HAP-1 (cell line): ENCODE data around the gene SLN.
A peak's percentile ranks its signal among the peaks of the same experiment; 100 is the strongest.

Experiments used
- DNase-seq, 2 experiments: peaks; one replicate each; pipeline ENCODE4 v3.0.0-alpha.2; 2016 to 2020; ENCODE audit warnings: low spot score in 2 of 2
- H3K27me3 ChIP-seq: fragments of 250-450 bp; sonication (Bioruptor Pico); 2 replicates; pipeline ENCODE4 v1.5.1; 2020; ENCODE audit warnings: low read depth, mild to moderate bottlenecking, moderate library complexity
- H3K36me3 ChIP-seq: fragments of 250-450 bp; sonication (Bioruptor Pico); replicated peaks from 2 replicates; pipeline ENCODE4 v1.5.1; 2020; ENCODE audit warnings: mild to moderate bottlenecking
- H3K4me1 ChIP-seq: fragments of 250-450 bp; sonication (Bioruptor Pico); 2 replicates; pipeline ENCODE4 v1.5.1; 2020; ENCODE audit warnings: mild to moderate bottlenecking
- H3K4me3 ChIP-seq: fragments of 250-450 bp; sonication (Bioruptor Pico); 2 replicates; pipeline ENCODE4 v1.5.1; 2020; ENCODE audit warnings: mild to moderate bottlenecking, moderate library complexity
- H3K9me3 ChIP-seq: fragments of 250-450 bp; sonication (Bioruptor Pico); 2 replicates; pipeline ENCODE4 v1.5.1; 2020; ENCODE audit warnings: mild to moderate bottlenecking, moderate library complexity
- in situ Hi-C: fragments of 300-500 bp; cut with MboI; formaldehyde crosslinking; loops from 3 replicates; pipeline ENCODE4 v1.14.3; 2020; ENCODE audit warnings: low sequenced_read_pairs, inconsistent platforms, mixed read lengths

SLN gene

DNA sequence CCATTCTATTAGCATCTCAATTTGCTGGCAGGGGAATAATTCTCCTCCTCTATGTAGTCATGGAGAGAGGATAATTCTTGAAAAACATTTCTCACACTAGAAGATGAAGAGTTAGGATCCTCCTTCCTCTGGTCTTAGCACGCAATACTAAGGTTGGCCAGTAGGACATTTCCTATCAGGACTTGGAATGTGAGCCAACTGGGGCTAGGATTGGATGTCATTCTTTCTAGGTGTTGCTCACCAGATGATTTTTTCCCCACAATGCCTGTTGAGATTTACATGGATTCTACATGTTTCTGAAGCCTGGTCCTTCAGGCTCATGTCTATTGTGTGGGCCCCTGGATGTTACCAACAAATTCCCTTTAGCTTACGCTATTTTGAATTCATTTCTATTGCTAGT lies 28.0 kb downstream of the SLN start:
- Histone ChIP-seq H3K9me3 (no peaks in the 10 kb centered on the region), H3K36me3 (no peaks in the 10 kb centered on the region), H3K4me1 (no peaks in the 10 kb centered on the region), H3K27me3 (no peaks in the 10 kb centered on the region), H3K4me3 (no peak overlapping the region)
- DNase-seq: peak in 1 of 2 experiments; percentile 53
- in situ Hi-C loops: no loop called here

DNA sequence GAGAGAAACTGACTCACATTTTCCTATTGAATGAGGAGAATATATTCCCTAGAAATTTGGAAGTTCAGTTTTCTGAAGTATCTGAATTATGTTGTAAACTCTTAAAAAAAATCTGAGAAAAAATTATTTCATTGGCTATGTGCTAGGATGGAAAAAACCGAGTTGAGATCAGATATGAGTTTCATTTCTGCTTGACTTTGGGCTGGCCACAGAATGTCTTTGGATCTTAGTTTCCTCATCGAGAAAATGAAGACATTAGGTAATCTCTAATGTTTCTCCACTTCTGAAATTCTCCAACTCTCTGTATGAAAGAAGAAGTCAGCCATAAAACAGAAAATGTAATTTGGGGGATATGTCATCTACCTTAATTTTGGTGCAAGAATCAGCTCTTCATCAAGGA lies 28.8 kb downstream of the SLN start:
- in situ Hi-C loops: no loop called here
- Histone ChIP-seq H3K36me3 (no peaks in the 10 kb centered on the region), H3K4me3 (no peak overlapping the region), H3K27me3 (no peaks in the 10 kb centered on the region), H3K4me1 (no peaks in the 10 kb centered on the region), H3K9me3 (no peaks in the 10 kb centered on the region)
- DNase-seq: no peak

DNA sequence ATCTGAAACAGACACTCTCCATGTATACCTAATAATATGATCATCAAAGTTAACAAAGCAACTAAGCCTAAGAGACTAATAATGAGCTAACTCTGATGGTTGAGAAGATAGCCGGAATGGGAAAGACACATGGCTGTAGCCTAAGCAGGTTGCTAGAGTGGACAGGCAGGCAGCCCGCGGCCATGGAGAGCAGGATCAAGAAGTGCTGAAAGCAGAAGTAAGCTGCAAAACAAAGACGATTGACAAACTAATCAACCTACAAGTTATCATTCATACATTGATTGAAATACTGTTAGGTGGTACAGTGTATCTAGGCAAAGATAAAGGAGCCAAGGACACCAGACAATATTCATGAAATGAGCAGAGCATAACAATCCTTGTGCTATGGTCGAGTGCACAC lies 29.3 kb downstream of the SLN start:
- no peak overlapping the region for H3K4me3 ChIP-seq
- H3K9me3 ChIP-seq: no peaks in the 10 kb centered on the region
- DNase-seq: no peak
- H3K36me3 ChIP-seq: no peaks in the 10 kb centered on the region
- H3K4me1 ChIP-seq: no peaks in the 10 kb centered on the region
- in situ Hi-C loops: no loop called here
- H3K27me3 ChIP-seq: no peaks in the 10 kb centered on the region

DNA sequence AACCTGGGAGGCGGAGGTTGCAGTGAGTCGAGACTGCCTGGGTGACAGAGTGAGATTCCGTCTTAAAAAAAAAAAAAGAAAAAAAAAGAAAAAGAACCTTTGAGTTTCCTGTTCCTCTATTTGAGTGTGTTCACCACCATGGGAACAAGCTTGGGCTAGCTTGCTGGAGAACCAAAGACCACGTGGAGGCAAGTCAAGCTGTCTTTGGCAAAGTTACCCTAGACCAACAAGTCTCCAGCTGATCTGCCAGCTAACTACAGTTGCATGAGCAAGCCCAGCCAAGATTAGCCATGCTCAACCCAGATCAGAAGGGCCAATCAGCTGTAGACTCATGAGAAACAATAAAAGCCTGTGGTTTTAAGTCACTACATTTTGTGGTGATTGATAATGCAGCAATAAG lies 29.7 kb downstream of the SLN start:
- in situ Hi-C loops: no loop called here
- H3K4me1 ChIP-seq: no peaks in the 10 kb centered on the region
- DNase-seq: no peak
- no peaks in the 10 kb centered on the region for H3K27me3 ChIP-seq
- H3K36me3 ChIP-seq: no peaks in the 10 kb centered on the region
- no peak overlapping the region for H3K4me3 ChIP-seq
- H3K9me3 ChIP-seq: no peaks in the 10 kb centered on the region

DNA sequence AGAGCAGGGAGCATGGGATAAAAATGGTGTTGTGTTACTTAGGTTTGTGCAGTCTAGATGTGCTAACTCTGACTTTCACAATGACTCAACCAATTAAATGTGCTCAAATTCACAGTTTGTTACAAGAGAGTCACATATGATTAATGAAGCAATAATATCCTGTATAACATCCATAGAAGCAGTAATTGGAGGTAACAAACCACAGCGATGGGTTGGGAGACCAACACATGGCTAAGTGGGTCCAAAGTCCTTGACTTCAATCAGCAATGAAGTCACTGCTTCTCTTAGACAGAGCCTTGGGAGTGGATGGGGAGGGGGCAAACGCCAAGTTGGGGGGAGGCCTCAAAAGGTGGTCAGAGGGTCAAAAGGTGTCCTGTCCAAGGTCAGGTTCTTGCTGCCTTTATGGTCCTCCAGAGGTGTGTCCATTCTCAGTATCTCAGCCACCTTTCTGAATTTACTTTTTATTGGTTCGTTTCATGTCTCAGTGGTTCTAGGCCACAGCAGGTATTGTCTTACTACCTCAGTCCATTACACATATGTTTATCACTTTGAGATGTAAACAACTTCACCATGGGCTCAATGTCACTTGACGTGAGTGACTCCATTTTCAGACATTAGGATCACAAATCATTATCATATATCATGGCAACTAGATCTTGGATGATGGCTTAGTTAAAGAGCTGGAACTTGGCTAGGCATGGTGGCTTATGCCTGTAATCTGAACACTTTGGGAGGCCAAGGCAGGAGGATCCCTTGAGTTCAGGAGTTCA lies 32.4 kb downstream of the SLN start:
- DNase-seq: no peak
- Histone ChIP-seq H3K36me3 (no peaks in the 10 kb centered on the region), H3K27me3 (no peaks in the 10 kb centered on the region), H3K4me3 (no peak overlapping the region), H3K9me3 (no peaks in the 10 kb centered on the region), H3K4me1 (no peaks in the 10 kb centered on the region)
- in situ Hi-C loops: no loop called here

- Histone ChIP-seq H3K4me3 (no peak overlapping the region), H3K36me3 (no peaks in the 10 kb centered on the region), H3K9me3 (no peaks in the 10 kb centered on the region), H3K4me1 (no peaks in the 10 kb centered on the region), H3K27me3 (no peaks in the 10 kb centered on the region)
- in situ Hi-C loops: no loop called here
- no peak for DNase-seq
Measured at GRCh38 chr11:107678632-107678971, 33.3 kb downstream of the SLN start.

- Histone ChIP-seq H3K27me3 (no peaks in the 10 kb centered on the region), H3K4me3 (no peak overlapping the region), H3K36me3 (no peaks in the 10 kb centered on the region), H3K9me3 (no peaks in the 10 kb centered on the region), H3K4me1 (no peaks in the 10 kb centered on the region)
- in situ Hi-C loops: no loop called here
- DNase-seq: no peak
Measured at GRCh38 chr11:107677924-107678631, 33.8 kb downstream of the SLN start.

DNA sequence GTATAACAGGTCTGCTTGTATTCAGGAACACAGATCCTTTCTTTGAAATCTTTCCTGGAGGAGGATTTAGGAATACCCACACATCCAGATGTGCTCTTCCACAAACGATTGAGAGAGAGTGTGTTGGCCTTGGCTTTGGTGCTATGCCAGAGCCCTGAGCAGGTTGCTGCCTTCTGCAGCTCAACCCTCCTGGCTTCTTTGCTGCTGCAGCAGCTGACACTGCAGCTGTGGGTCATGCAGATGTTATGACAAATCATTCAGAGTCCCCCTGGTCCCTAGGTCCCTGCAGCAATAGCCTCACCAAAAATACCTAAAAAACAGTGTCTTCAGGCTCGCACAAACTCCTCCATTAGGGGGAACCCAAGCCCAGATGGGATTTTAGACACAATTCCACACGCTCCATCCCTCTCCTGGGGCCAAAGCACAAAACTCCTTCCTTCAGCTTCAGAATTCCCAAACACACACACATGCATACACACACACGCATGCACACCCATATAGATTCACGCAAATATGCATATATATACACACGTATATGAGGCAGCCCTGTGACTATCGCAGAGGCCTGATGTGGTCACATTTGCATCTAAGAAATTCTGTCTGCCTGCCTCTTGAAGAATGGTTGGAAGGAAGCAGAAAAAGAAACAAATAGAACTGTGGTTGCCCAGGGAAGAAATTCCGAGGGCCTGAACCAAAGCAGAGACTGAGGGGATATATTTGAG lies 35.4 kb downstream of the SLN start:
- Histone ChIP-seq H3K4me1 (no peaks in the 10 kb centered on the region), H3K4me3 (no peak overlapping the region), H3K36me3 (no peaks in the 10 kb centered on the region), H3K27me3 (no peaks in the 10 kb centered on the region), H3K9me3 (no peaks in the 10 kb centered on the region)
- in situ Hi-C loops: no loop called here
- no peak for DNase-seq

DNA sequence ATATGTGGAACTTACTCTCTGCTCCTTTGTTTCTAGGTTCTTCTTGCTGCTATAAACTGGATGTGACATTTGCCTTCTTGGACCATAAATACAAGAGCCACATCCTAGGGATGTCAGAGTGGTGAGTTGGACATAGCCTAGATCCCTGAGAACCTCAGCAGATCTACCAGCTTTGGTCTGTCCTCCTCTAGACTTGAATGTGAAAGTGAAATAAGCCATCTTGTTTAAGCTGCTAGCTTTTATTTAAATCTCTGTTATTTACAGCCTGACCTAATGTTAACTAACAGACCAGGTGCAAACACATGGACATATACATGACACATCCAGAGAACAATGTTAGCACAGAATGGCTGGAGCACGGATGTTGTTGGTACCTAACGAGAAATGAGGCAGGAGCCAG lies 36.0 kb downstream of the SLN start:
- no peak overlapping the region for H3K4me3 ChIP-seq
- DNase-seq: no peak
- in situ Hi-C loops: no loop called here
- H3K36me3 ChIP-seq: no peaks in the 10 kb centered on the region
- H3K9me3 ChIP-seq: no peaks in the 10 kb centered on the region
- no peaks in the 10 kb centered on the region for H3K27me3 ChIP-seq
- no peaks in the 10 kb centered on the region for H3K4me1 ChIP-seq

GRCh38 chr11:107669893-107670601 lies 41.8 kb downstream of the SLN start:
- no peak for DNase-seq
- Histone ChIP-seq H3K4me3 (no peak overlapping the region), H3K4me1 (no peaks in the 10 kb centered on the region), H3K27me3 (no peaks in the 10 kb centered on the region), H3K9me3 (no peaks in the 10 kb centered on the region), H3K36me3 (no peaks in the 10 kb centered on the region)
- in situ Hi-C loops: no loop called here

DNA sequence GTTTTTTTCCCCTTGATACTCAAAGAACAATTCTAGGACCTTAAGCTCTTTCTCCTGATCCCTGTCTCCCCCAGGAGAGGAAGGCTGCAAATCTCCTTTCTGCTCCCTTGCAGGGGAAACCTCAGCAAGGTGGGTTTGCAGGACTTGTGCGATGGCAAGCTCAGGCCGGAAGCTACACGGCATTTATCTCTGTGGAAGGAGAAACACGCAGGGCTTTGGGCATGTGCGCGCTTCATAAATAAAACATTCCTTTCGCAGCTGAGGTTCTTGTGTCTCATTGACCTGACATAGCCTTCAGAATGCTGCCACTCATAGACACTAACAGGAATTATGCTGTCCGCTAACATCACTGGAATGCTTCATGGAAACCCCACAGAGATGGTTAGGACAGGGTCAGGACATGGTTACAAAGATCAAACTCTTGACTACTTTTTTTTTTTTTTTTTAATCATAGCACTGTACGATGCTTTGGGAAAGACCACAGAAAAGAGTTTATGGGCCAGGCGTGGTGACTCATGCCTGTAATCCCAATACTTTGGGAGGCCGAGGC lies 42.6 kb downstream of the SLN start:
- no peak for DNase-seq
- H3K9me3 ChIP-seq: no peaks in the 10 kb centered on the region
- in situ Hi-C loops: no loop called here
- no peaks in the 10 kb centered on the region for H3K36me3 ChIP-seq
- H3K4me1 ChIP-seq: no peaks in the 10 kb centered on the region
- no peaks in the 10 kb centered on the region for H3K27me3 ChIP-seq
- H3K4me3 ChIP-seq: no peak overlapping the region

GRCh38 chr11:107666911-107667613 lies 44.8 kb downstream of the SLN start:
- H3K4me1 ChIP-seq: no peaks in the 10 kb centered on the region
- H3K4me3 ChIP-seq: no peak overlapping the region
- no peaks in the 10 kb centered on the region for H3K9me3 ChIP-seq
- no peak for DNase-seq
- H3K36me3 ChIP-seq: no peaks in the 10 kb centered on the region
- H3K27me3 ChIP-seq: no peaks in the 10 kb centered on the region
- in situ Hi-C loops: no loop called here

DNA sequence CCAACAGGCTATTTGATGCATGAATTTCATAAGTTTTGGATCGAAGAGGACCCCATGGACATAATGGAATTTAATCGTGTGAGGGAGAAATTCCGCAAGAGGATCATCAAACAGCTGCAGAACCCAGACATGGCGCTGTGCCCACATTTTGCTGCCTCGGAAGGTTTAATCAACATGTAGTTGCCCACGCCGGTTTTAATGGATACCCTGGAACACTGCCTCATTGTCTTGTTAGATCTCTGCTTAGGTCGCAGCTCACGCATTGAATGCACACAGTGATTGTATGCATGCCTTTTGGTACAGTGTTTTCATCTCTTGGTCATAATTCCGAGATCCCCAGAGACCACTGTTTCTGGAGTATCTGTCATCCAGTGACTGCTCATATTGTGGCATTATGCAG lies 46.8 kb downstream of the SLN start:
- no peaks in the 10 kb centered on the region for H3K36me3 ChIP-seq
- no peaks in the 10 kb centered on the region for H3K4me1 ChIP-seq
- no peaks in the 10 kb centered on the region for H3K9me3 ChIP-seq
- H3K27me3 ChIP-seq: no peaks in the 10 kb centered on the region
- in situ Hi-C loops: no loop called here
- DNase-seq: no peak
- no peak overlapping the region for H3K4me3 ChIP-seq
